Endothelial cell of umbilical vein (primary cell): ENCODE data around the gene ARID1B. TPM values are rescaled to one million over a fixed set of nuclear protein-coding genes. Genes with fewer than 3 reads are reported as not detected.

ENCODE experiments used
- BruUV-seq: library from RNA; stranded (reverse); fragments of 400-500 nt; replicated peaks from 2 replicates; lab custom pipeline; 2021; lab: Mats Ljungman, UMichigan
- CTCF ChIA-PET: fragments of 300-600, 350-600 bp; sonication (Branson Sonifier 250); formaldehyde crosslinking; loops from one replicate; lab custom pipeline; 2021; ENCODE audit warnings: antibody characterized with exemption, inconsistent platforms; lab: Charles Lee
- POLR2A ChIA-PET: fragments of 300-600, 350-600 bp; sonication (Branson Sonifier 250); formaldehyde crosslinking; loops from one replicate; lab custom pipeline; 2021; ENCODE audit warnings: antibody characterized with exemption, inconsistent platforms; lab: Charles Lee
- DNase-seq: peaks from one replicate; pipeline ENCODE4 v3.0.0-alpha.2; 2011; ENCODE audit warnings: low read depth, low spot score
- FAIRE-seq: peaks from 2 replicates; lab custom pipeline; 2011; peaks lifted over from hg19 to GRCh38; lab: Jason Lieb, UNC
- H2AFZ ChIP-seq: 2 replicates; pipeline ENCODE4 v1.6.0; 2012; ENCODE audit warnings: low read depth, low read length, control low read depth, inconsistent platforms
- H3K27ac ChIP-seq: 2 replicates; pipeline ENCODE4 v1.5.1; 2011; ENCODE audit warnings: low read depth, mild to moderate bottlenecking, control low read depth, low read length, moderate library complexity; ENCODE audit not compliant: insufficient read depth
- H3K27me3 ChIP-seq, 2 experiments: 2 replicates each; pipeline versions ENCODE4 v1.6.0 to v1.6.1; 2011; ENCODE audit warnings: low read length in 2 of 2, mixed read lengths in 1 of 2; ENCODE audit not compliant: control insufficient read depth in 2 of 2, insufficient read depth in 2 of 2
- H3K36me3 ChIP-seq, 2 experiments: 2 replicates in 1 of 2; 3 replicates in 1 of 2; pipeline ENCODE4 v1.5.1; 2011; ENCODE audit warnings: low read length in 2 of 2, mild to moderate bottlenecking in 1 of 2, moderate library complexity in 1 of 2; ENCODE audit not compliant: control insufficient read depth in 2 of 2, insufficient read depth in 2 of 2; ENCODE audit errors: extremely low read depth in 1 of 2
- H3K4me1 ChIP-seq: 3 replicates; pipeline ENCODE4 v1.5.1; 2011; ENCODE audit warnings: mild to moderate bottlenecking, low read length; ENCODE audit not compliant: control insufficient read depth, insufficient read depth; ENCODE audit errors: extremely low read depth
- H3K4me2 ChIP-seq: 2 replicates; pipeline ENCODE4 v1.6.1; 2011; ENCODE audit warnings: low read length, control low read depth, mixed read lengths; ENCODE audit not compliant: insufficient read depth
- H3K4me3 ChIP-seq, 3 experiments: fragments of 200-600 bp in 1 of 3; sonication (generic), shearing (Covaris generic) in 1 of 3; replicated peaks in 1 of 3; 2 replicates each; pipeline ENCODE4 v1.5.1; 2011 to 2016; ENCODE audit warnings: control low read depth in 3 of 3, low read length in 3 of 3, mild to moderate bottlenecking in 2 of 3, inconsistent platforms in 1 of 3, low read depth in 1 of 3, moderate library complexity in 1 of 3; ENCODE audit not compliant: insufficient read depth in 1 of 3
- H3K79me2 ChIP-seq: 2 replicates; pipeline ENCODE4 v1.6.0; 2012; ENCODE audit warnings: low read length, inconsistent platforms; ENCODE audit not compliant: control insufficient read depth, insufficient read depth
- H3K9ac ChIP-seq: replicated peaks from 2 replicates; pipeline ENCODE3; 2011; ENCODE audit warnings: low read length, control low read depth; ENCODE audit not compliant: insufficient read depth; ENCODE audit errors: extremely low read depth
- H3K9me1 ChIP-seq: replicated peaks from 3 replicates; pipeline ENCODE4 v1.6.0; 2011; ENCODE audit warnings: mild to moderate bottlenecking, low read length; ENCODE audit not compliant: control insufficient read depth, insufficient read depth; ENCODE audit errors: extremely low read depth
- H3K9me3 ChIP-seq: replicated peaks from 2 replicates; pipeline ENCODE4 v1.5.1; 2012; ENCODE audit warnings: low read length, inconsistent platforms; ENCODE audit not compliant: control insufficient read depth, insufficient read depth
- H4K20me1 ChIP-seq: replicated peaks from 2 replicates; pipeline ENCODE3; 2011; ENCODE audit warnings: mild to moderate bottlenecking, low read length; ENCODE audit not compliant: control insufficient read depth, insufficient read depth; ENCODE audit errors: extremely low read depth
- EZH2 ChIP-seq: IDR thresholded peaks from 2 replicates; pipeline ENCODE4 v1.6.1; 2012; ENCODE audit warnings: borderline replicate concordance, low read depth, mild to moderate bottlenecking, moderate library complexity, low read length, inconsistent platforms; ENCODE audit not compliant: severe bottlenecking
- FOS ChIP-seq: IDR thresholded peaks from 2 replicates; pipeline ENCODE4 v1.6.1; 2011; ENCODE audit warnings: mild to moderate bottlenecking, low read length, moderate library complexity, borderline replicate concordance; ENCODE audit not compliant: insufficient read depth
- GATA2 ChIP-seq: IDR thresholded peaks from 2 replicates; pipeline ENCODE4 v1.7.0; 2011; ENCODE audit warnings: low read depth, mild to moderate bottlenecking, moderate library complexity, mixed read lengths, low read length; ENCODE audit not compliant: insufficient read length, insufficient read depth
- JUN ChIP-seq: IDR thresholded peaks from 2 replicates; pipeline ENCODE4 v1.6.1; 2011; ENCODE audit warnings: borderline replicate concordance, low read depth; ENCODE audit not compliant: insufficient read length, insufficient read depth
- MYC ChIP-seq: IDR thresholded peaks from one replicate; pipeline ENCODE4 v1.6.1; 2011; ENCODE audit warnings: mild to moderate bottlenecking, low read depth, low read length
- POLR2A ChIP-seq: IDR thresholded peaks from 2 replicates; pipeline ENCODE4 v1.6.1; 2012; ENCODE audit warnings: low read depth, mild to moderate bottlenecking, control low read depth, low read length
- POLR2AphosphoS5 ChIP-seq: IDR thresholded peaks from 2 replicates; pipeline ENCODE4 v1.6.1; 2012; ENCODE audit warnings: low read depth, mild to moderate bottlenecking, control low read depth, low read length, moderate library complexity; ENCODE audit not compliant: insufficient read depth
- dilution Hi-C: fragments of 300-500 bp; cut with MboI; formaldehyde crosslinking; loops from one replicate; pipeline ENCODE4 v1.15.0; 2019; ENCODE audit warnings: low sequenced_read_pairs; ENCODE audit not compliant: extremely low pct_ligation_motif_present
- intact Hi-C: fragments of 100-400 bp; cut with micrococcal nuclease; formaldehyde crosslinking; loops from one replicate; pipeline ENCODE4 v1.10.0; 2022
- polyA plus RNA-seq, 4 experiments: library from polyadenylated mRNA; depleted of rRNA in 3 of 4; stranded (reverse) in 3 of 4; unstranded in 1 of 4; fragments of >200 nt; gene quantifications; 2 replicates each; pipeline versions ENCODE4 v1.2.1 to v1.2.3, GENCODE V29; 2011 to 2012; ENCODE audit warnings: missing spikeins in 1 of 4
- total RNA-seq: library from RNA; stranded (reverse); gene quantifications from 2 replicates; pipeline ENCODE4 v1.2.3, GENCODE V29; 2021
- TF ChIP-seq, protein P1 (sequence below): IDR thresholded peaks from 2 replicates; pipeline ENCODE4 v1.6.1; 2011; ENCODE audit not compliant: insufficient read depth, insufficient read length
- TF ChIP-seq, protein P2 (sequence below), 2 donors: IDR thresholded peaks; 1 replicate in 1 of 2; 2 replicates in 1 of 2; pipeline ENCODE4 v1.5.1; 2011; ENCODE audit warnings: low read length in 2 of 2, mild to moderate bottlenecking in 2 of 2, moderate library complexity in 2 of 2, control low read depth in 1 of 2, inconsistent platforms in 1 of 2, low read depth in 1 of 2; ENCODE audit not compliant: insufficient read depth in 1 of 2; ENCODE audit errors: extremely low read depth in 1 of 2

The ARID1B gene
- total and polyA plus RNA-seq, 2 donors (not counting 3 experiments of a cell fraction or from before 2014, with no cell fraction given): 21.8 to 89.5 TPM

DNA sequence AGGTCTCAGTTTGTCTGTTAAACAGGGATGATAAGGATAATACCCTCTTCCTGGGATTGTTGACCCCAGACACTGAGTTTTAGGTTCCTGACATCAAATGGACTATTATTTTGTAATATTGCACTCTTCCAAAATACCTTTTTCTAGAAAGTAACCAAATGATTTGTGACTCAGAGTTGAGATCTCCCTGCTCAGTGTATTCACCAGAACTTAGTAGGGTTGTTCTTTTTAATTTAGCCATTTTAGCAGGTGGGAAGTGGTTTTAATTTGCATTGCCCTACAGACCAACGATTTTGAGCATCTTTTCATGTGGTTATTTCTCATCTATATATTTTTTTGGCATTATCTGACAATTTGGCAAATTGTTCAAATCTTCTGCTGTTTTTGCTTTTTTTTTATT lies 471.1 kb downstream of the ARID1B start:
- H3K9ac ChIP-seq: no peak overlapping the region
- peaks cover 15 to 19% of the 10 kb centered on the region in 2 experiments for H3K27me3 ChIP-seq
- POLR2A ChIA-PET: no interaction called here
- dilution Hi-C loops: no loop called here
- no peak overlapping the region for H3K27ac ChIP-seq
- H3K4me2 ChIP-seq: no peak overlapping the region
- CTCF ChIA-PET: interaction anchor here (1.3 kb wide), 1 partner anchor 13 kb away, joined by 3 read pairs; no protein-coding TSS in a partner anchor
- no peaks in the 10 kb centered on the region for H3K9me1 ChIP-seq
- peaks cover 2% of the 10 kb centered on the region for H3K9me3 ChIP-seq
- no peak overlapping the region for H2AFZ ChIP-seq
- no peaks in the 10 kb centered on the region for H4K20me1 ChIP-seq
- BruUV-seq: no TSS peak
- H3K4me1 ChIP-seq: no peaks in the 10 kb centered on the region
- no peaks in the 10 kb centered on the region for H3K79me2 ChIP-seq
- H3K36me3 ChIP-seq: no peaks in the 10 kb centered on the region
- no peak overlapping the region for H3K4me3 ChIP-seq
- DNase-seq (no peak), FAIRE-seq (no peak)
- TF ChIP-seq JUN: no peak
- TF ChIP-seq FOS: no peak
- TF ChIP-seq GATA2: no peak
- TF ChIP-seq POLR2A: no peak
- intact Hi-C loops: no loop called here

DNA sequence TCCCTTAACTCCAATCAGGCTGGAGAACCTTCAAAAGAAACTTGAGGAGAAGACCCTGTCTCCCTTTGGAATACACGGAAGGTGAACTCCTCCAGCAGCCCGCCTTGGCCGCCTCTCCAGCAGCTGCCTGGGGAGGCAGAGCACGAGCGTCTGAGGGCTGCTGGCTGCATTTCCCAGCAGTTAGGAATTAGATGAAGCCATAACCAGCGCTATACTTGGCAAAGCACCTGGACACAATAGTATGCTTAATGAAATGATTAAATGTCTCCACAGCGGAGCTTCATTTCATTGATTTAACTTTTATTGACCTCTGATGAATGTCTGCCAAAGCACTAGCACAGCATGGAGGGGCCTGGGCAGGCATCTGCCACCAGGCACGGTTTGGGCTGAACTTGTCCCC lies 472.6 kb downstream of the ARID1B start:
- H3K79me2 ChIP-seq: no peaks in the 10 kb centered on the region
- DNase-seq: no peak
- no peak for FAIRE-seq

More for the DNA sequence above, 472.6 kb downstream of the ARID1B start:
- no TSS peak for BruUV-seq
- H3K4me1 ChIP-seq: no peaks in the 10 kb centered on the region
- H4K20me1 ChIP-seq: no peaks in the 10 kb centered on the region
- no peak overlapping the region for H2AFZ ChIP-seq
- no peak overlapping the region for H3K27ac ChIP-seq
- no peak overlapping the region for H3K4me2 ChIP-seq
- TF ChIP-seq GATA2 (no peak), FOS (no peak), JUN (no peak), POLR2A (no peak), EZH2 (no peak), POLR2AphosphoS5 (no peak), MYC (no peak)
- TF ChIP-seq, protein P1, sequence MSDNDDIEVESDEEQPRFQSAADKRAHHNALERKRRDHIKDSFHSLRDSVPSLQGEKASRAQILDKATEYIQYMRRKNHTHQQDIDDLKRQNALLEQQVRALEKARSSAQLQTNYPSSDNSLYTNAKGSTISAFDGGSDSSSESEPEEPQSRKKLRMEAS: no peak
- TF ChIP-seq, protein P2, sequence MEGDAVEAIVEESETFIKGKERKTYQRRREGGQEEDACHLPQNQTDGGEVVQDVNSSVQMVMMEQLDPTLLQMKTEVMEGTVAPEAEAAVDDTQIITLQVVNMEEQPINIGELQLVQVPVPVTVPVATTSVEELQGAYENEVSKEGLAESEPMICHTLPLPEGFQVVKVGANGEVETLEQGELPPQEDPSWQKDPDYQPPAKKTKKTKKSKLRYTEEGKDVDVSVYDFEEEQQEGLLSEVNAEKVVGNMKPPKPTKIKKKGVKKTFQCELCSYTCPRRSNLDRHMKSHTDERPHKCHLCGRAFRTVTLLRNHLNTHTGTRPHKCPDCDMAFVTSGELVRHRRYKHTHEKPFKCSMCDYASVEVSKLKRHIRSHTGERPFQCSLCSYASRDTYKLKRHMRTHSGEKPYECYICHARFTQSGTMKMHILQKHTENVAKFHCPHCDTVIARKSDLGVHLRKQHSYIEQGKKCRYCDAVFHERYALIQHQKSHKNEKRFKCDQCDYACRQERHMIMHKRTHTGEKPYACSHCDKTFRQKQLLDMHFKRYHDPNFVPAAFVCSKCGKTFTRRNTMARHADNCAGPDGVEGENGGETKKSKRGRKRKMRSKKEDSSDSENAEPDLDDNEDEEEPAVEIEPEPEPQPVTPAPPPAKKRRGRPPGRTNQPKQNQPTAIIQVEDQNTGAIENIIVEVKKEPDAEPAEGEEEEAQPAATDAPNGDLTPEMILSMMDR (IDR thresholded peaks at IDR 0.05; ENCODE audit: extremely low read depth in 1 of 2, insufficient read depth in 1 of 2, low read depth in 1 of 2, low read length in 2 of 2): no peak
- peaks cover 2% of the 10 kb centered on the region for H3K9me3 ChIP-seq
- peaks cover 16 to 19% of the 10 kb centered on the region in 2 experiments for H3K27me3 ChIP-seq
- no peak overlapping the region for H3K9ac ChIP-seq
- H3K36me3 ChIP-seq: no peaks in the 10 kb centered on the region
- ChIA-PET CTCF (no interaction called here), POLR2A (no interaction called here)
- dilution Hi-C loops: no loop called here
- H3K4me3 ChIP-seq: no peak overlapping the region
- H3K9me1 ChIP-seq: no peaks in the 10 kb centered on the region
- intact Hi-C loops: no loop called here
